Measurements from ENCODE around the gene VCL. TPM values are rescaled to one million over a fixed set of nuclear protein-coding genes. Genes with fewer than 3 reads are reported as not detected.

VCL gene
- total and polyA plus RNA-seq, 8 donors: 90.6 to 195 (median 98.2) TPM

DNA sequence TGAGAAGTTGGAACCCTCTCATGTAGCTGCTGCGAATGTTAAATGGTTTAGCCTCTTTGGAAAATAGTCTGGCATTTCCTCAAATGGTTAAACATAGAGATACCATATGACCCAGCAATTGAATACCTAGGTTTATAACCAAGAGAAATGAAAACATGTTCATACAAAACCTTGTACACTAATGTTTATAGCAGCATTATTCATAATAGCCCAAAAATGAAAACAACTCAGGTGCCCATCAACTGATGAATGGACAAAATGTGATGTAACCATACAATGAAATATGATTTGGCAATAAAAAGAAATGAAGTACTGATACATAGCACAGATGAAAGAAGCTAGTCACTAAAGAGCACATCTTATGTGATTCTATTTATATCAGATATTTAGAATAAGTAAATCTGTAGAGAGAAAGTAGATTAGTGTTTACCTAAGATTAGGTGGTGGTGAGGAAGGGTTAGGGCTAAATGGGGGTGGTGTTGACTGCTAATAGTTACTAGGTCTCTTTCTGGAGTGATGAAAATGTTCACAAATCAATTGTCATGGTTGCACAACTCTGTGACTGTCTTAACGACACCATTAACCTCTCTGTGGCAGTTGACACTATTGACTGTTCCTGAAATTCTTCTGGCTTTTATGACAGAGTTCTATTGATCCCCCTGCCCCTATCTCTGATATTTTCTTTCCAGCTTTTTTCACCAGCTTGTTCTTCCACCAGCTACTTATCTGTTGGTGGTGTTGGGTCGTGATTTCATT, 35.2 kb downstream of the VCL start:
- no peak for ATAC-seq
- intact Hi-C loops (cut with DNase I): no loop called here
- peak overlapping the region in 1 of 2 donors; percentile 43 for H3K27ac ChIP-seq

DNA sequence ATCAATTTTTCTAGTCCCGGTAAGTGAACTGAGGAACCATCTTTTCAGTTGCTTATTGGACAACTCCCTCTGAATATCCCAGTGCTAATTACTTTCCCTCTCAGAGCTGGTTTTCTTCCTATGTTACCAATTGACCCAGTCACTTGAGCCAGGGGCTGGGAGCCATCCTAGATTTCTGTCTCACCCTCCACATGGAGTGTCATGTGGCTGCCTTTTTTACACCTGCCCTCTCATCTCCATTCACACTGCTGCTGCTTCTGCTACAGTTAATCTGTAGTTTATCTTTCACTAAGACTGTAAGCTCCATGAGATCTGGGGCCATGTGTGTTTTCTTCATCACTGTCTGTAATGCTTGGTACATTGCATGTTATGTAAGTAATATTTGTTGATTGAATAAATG, 35.8 kb downstream of the VCL start:
- TF ChIP-seq, protein P1, sequence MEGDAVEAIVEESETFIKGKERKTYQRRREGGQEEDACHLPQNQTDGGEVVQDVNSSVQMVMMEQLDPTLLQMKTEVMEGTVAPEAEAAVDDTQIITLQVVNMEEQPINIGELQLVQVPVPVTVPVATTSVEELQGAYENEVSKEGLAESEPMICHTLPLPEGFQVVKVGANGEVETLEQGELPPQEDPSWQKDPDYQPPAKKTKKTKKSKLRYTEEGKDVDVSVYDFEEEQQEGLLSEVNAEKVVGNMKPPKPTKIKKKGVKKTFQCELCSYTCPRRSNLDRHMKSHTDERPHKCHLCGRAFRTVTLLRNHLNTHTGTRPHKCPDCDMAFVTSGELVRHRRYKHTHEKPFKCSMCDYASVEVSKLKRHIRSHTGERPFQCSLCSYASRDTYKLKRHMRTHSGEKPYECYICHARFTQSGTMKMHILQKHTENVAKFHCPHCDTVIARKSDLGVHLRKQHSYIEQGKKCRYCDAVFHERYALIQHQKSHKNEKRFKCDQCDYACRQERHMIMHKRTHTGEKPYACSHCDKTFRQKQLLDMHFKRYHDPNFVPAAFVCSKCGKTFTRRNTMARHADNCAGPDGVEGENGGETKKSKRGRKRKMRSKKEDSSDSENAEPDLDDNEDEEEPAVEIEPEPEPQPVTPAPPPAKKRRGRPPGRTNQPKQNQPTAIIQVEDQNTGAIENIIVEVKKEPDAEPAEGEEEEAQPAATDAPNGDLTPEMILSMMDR (IDR thresholded peaks at IDR 0.05): no peak
- peak overlapping the region in 1 of 2 donors; percentile 16 for H3K27ac ChIP-seq
- ATAC-seq (no peak), DNase-seq (no peak)
- intact Hi-C loops (cut with DNase I): no loop called here
- no peak overlapping the region for H3K4me3 ChIP-seq
- H3K27me3 ChIP-seq: no peaks in the 10 kb centered on the region
- no peaks in the 10 kb centered on the region for H3K9me3 ChIP-seq
- H3K4me1 ChIP-seq: peaks cover 9 to 53% of the 10 kb centered on the region in 2 donors
- peaks cover 0 to 11% of the 10 kb centered on the region in 2 donors for H3K36me3 ChIP-seq

More for the DNA sequence above, 35.2 kb downstream of the VCL start:
- no peak overlapping the region for H3K4me3 ChIP-seq
- TF ChIP-seq, protein P1 (IDR thresholded peaks at IDR 0.05): no peak
- DNase-seq: no peak
- H3K27me3 ChIP-seq: no peaks in the 10 kb centered on the region
- peaks cover 0 to 11% of the 10 kb centered on the region in 2 donors for H3K36me3 ChIP-seq
- H3K4me1 ChIP-seq: peaks cover 7 to 46% of the 10 kb centered on the region in 2 donors
- H3K9me3 ChIP-seq: no peaks in the 10 kb centered on the region

DNA sequence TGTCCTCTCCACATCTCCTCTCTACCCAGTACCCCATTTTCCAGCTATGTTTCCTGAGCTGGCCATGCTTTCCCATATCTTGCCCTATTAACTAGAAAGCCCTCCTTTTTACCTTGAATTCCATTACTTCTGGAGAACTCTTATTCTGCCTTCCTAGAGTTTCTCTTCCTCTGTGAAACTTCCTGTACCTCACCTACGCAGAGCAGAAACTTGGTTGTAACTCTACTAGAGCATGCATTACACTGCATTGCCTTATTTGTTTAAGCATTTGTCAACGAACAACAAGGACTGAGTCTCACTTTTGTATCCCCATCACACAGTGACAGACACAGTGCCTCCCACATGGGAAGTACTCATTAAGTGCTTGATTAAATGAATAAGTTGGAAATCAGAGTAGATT, 36.4 kb downstream of the VCL start:
- no peaks in the 10 kb centered on the region for H3K27me3 ChIP-seq
- H3K4me3 ChIP-seq: no peak overlapping the region
- H3K36me3 ChIP-seq: peaks cover 0 to 11% of the 10 kb centered on the region in 2 donors
- TF ChIP-seq, protein P1 (IDR thresholded peaks at IDR 0.05): no peak
- peak; percentile 30 for ATAC-seq
- peaks cover 15 to 55% of the 10 kb centered on the region in 2 donors for H3K4me1 ChIP-seq
- intact Hi-C loops (cut with DNase I): no loop called here
- H3K9me3 ChIP-seq: no peaks in the 10 kb centered on the region
- no peak for DNase-seq
- peak overlapping the region in 1 of 2 donors; percentile 16 for H3K27ac ChIP-seq

DNA sequence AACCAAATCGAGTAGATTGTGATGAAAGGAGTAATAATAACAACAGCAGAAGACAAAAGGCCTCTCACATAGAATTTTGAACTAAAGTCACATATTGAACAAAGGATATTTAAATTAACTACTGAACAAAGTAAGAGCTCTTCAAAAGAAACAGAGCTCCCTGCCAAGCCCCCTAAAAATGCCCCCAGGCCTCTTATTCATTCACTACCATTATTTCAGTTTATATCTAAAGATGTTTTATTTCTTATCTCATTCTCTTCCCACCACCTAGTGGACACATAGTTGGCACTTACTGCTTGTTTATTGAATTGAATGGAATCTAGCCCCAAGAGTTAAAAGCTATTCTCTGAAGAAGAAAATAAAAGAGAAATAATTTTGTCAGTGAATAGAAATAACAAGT, 37.4 kb downstream of the VCL start:
- Histone ChIP-seq H3K27ac (peak overlapping the region; percentile 16 to 20), H3K36me3 (peaks cover 0 to 11% of the 10 kb centered on the region in 2 donors), H3K9me3 (no peaks in the 10 kb centered on the region), H3K4me3 (no peak overlapping the region), H3K4me1 (peaks cover 25 to 57% of the 10 kb centered on the region in 2 donors), H3K27me3 (no peaks in the 10 kb centered on the region)
- TF ChIP-seq, protein P1 (IDR thresholded peaks at IDR 0.05): no peak
- no peak for ATAC-seq
- peak in 1 of 4 donors; percentile 54 for DNase-seq
- intact Hi-C loops (cut with DNase I): no loop called here

DNA sequence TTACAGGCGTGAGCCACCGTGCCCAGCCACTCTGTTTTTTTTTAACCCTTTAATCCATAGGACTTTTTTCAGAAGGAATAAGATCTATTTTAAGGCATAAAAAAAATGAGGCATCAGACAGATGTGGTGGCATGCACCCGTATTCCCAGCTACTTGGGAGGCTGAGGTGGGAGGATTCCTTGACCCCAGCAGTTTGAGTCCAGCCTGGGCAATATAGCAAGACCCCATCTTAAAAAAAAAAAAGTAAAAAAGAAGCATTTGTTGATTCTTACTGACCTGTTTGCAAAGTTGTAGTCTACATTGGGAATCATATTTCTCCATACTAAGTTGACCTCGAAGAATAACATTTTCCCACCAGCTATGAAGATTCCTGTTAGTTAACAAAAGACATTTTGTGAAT, 38.6 kb downstream of the VCL start:
- no peak for ATAC-seq
- Histone ChIP-seq H3K36me3 (peaks cover 0 to 11% of the 10 kb centered on the region in 2 donors), H3K27ac (no peak overlapping the region)

More for the DNA sequence above, 38.6 kb downstream of the VCL start:
- H3K4me1 ChIP-seq: peaks cover 33 to 54% of the 10 kb centered on the region in 2 donors
- no peaks in the 10 kb centered on the region for H3K27me3 ChIP-seq
- no peak for DNase-seq
- no peak overlapping the region for H3K4me3 ChIP-seq
- intact Hi-C loops (cut with DNase I): no loop called here
- TF ChIP-seq, protein P1 (IDR thresholded peaks at IDR 0.05): no peak
- no peaks in the 10 kb centered on the region for H3K9me3 ChIP-seq
